Keratinocyte (primary cell): ENCODE data around the gene NDUFV1.

ENCODE experiments used
- CTCF ChIP-seq, 3 experiments: IDR thresholded peaks in 1 of 3; conservative IDR thresholded peaks in 1 of 3; optimal IDR thresholded peaks in 1 of 3; 2 replicates in 2 of 3; 3 replicates in 1 of 3; pipeline versions ENCODE3 to v1.5.1; 2011; ENCODE audit warnings: low read length in 3 of 3, mild to moderate bottlenecking in 3 of 3, moderate library complexity in 2 of 3, control low read depth in 1 of 3, inconsistent platforms in 1 of 3; ENCODE audit not compliant: insufficient read depth in 2 of 3; ENCODE audit errors: extremely low read depth in 1 of 3
- EZH2 ChIP-seq: IDR thresholded peaks from one replicate; pipeline ENCODE4 v1.6.1; 2012; ENCODE audit warnings: inconsistent platforms, mild to moderate bottlenecking, low read length, moderate library complexity

- no peak for TF ChIP-seq CTCF (optimal IDR thresholded peaks at IDR 0.05 in 1 of 3, IDR thresholded peaks at IDR 0.05 in 1 of 3, conservative IDR thresholded peaks at IDR 0.05 in 1 of 3; ENCODE audit: extremely low read depth in 1 of 3, insufficient read depth in 2 of 3, low read length in 3 of 3)
- no peak for TF ChIP-seq EZH2
These were observed 25.1 kb downstream of the NDUFV1 start for GRCh38 chr11:67631853-67632174.
